ENCODE results near the gene PTER.

Gene PTER

DNA sequence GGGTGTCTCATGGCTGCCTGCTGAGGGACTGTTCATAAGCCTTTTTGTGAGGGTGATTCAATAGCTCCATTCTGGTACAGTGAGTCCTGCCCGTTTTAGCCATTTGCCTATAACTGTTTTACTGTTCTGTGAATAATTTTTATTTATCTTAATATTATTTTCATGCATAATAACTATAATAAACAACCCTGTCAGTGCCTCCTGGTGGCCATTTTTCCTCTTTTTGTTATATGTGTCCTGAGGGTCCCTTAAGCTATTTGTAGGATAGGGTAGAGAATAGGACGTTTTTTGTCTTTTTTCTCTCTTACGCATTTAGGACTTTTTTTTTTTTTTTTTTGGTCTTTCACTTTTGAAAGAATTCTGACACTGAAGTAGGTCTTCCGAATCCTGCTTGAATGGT lies 82.0 kb downstream of the PTER start:
- Histone ChIP-seq H3F3A (ENCODE audit: insufficient read depth, low read length) (no peaks in the 10 kb centered on the region), H3K9me2 (ENCODE audit: low read depth, low read length) (no peaks in the 10 kb centered on the region), H3K9me3 (ENCODE audit: low read length) (no peaks in the 10 kb centered on the region), H3K4me1 (ENCODE audit: insufficient read depth, low read length, severe bottlenecking) (peaks cover 7% of the 10 kb centered on the region), H3K36me3 (ENCODE audit: insufficient read depth, low read length) (no peaks in the 10 kb centered on the region), H3K4me3 (ENCODE audit: low read depth, low read length, poor library complexity, severe bottlenecking) (no peak overlapping the region), H3K27ac (ENCODE audit: low read depth, low read length, poor library complexity, severe bottlenecking) (no peak overlapping the region), H3K79me2 (ENCODE audit: insufficient read depth, low read length) (no peaks in the 10 kb centered on the region), H3K4me2 (ENCODE audit: low read length) (no peak overlapping the region), H4K20me1 (ENCODE audit: insufficient read depth, low read length) (no peaks in the 10 kb centered on the region), H3K9ac (ENCODE audit: low read length) (no peak overlapping the region), H3K27me3 (ENCODE audit: insufficient read depth, low read length) (no peaks in the 10 kb centered on the region), H2AFZ (ENCODE audit: low read length) (no peak overlapping the region)
- TF ChIP-seq, protein P1, sequence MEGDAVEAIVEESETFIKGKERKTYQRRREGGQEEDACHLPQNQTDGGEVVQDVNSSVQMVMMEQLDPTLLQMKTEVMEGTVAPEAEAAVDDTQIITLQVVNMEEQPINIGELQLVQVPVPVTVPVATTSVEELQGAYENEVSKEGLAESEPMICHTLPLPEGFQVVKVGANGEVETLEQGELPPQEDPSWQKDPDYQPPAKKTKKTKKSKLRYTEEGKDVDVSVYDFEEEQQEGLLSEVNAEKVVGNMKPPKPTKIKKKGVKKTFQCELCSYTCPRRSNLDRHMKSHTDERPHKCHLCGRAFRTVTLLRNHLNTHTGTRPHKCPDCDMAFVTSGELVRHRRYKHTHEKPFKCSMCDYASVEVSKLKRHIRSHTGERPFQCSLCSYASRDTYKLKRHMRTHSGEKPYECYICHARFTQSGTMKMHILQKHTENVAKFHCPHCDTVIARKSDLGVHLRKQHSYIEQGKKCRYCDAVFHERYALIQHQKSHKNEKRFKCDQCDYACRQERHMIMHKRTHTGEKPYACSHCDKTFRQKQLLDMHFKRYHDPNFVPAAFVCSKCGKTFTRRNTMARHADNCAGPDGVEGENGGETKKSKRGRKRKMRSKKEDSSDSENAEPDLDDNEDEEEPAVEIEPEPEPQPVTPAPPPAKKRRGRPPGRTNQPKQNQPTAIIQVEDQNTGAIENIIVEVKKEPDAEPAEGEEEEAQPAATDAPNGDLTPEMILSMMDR (IDR thresholded peaks at IDR 0.05; ENCODE audit: low read length) = no peak
- TF ChIP-seq EZH2 (IDR thresholded peaks at IDR 0.05; ENCODE audit: borderline replicate concordance, low read length) = no peak

DNA sequence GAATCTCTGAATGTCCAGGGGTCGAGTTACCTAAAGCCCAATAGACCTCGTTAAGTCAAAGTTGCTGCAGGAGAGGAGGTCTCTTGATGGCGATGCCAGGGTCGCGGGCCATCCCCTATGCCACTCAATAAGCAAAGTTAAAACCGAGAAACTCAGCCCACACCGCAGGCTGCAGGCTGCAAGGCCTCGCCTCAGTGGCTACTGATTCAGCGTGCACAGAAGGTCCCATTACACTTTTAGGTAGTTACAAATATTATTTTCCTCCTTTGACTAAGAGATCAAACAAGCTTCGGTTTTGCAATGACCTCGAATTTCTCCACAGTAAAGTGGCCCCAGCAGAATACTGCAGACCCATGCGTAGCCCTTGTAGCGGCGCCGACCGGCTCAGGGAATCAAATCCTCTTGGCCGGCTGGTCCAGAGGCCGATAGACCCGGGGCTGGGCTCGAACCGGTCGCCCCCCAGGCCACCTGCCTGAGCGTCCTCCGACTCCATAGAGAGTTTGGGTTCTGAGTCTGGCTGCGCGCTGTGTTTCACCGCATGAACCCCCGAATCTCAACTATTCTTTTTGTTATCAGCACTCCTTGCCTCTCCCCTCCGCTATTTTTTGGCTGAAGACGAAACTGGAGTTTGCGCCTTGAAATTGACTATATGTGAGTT lies 82.6 kb downstream of the PTER start:
- no peak for TF ChIP-seq EZH2 (IDR thresholded peaks at IDR 0.05; ENCODE audit: borderline replicate concordance, low read length)
- TF ChIP-seq, protein P1 (IDR thresholded peaks at IDR 0.05; ENCODE audit: low read length) = no peak
- Histone ChIP-seq H3K36me3 (ENCODE audit: insufficient read depth, low read length) (no peaks in the 10 kb centered on the region), H3K27ac (ENCODE audit: low read depth, low read length, poor library complexity, severe bottlenecking) (no peak overlapping the region), H3K4me3 (ENCODE audit: low read depth, low read length, poor library complexity, severe bottlenecking) (no peak overlapping the region), H3K27me3 (ENCODE audit: insufficient read depth, low read length) (no peaks in the 10 kb centered on the region), H3K9me2 (ENCODE audit: low read depth, low read length) (no peaks in the 10 kb centered on the region), H3F3A (ENCODE audit: insufficient read depth, low read length) (no peaks in the 10 kb centered on the region), H2AFZ (ENCODE audit: low read length) (no peak overlapping the region), H3K79me2 (ENCODE audit: insufficient read depth, low read length) (no peaks in the 10 kb centered on the region), H3K9ac (ENCODE audit: low read length) (no peak overlapping the region), H3K9me3 (ENCODE audit: low read length) (no peaks in the 10 kb centered on the region), H3K4me1 (ENCODE audit: insufficient read depth, low read length, severe bottlenecking) (peaks cover 7% of the 10 kb centered on the region), H3K4me2 (ENCODE audit: low read length) (no peak overlapping the region), H4K20me1 (ENCODE audit: insufficient read depth, low read length) (no peaks in the 10 kb centered on the region)

DNA sequence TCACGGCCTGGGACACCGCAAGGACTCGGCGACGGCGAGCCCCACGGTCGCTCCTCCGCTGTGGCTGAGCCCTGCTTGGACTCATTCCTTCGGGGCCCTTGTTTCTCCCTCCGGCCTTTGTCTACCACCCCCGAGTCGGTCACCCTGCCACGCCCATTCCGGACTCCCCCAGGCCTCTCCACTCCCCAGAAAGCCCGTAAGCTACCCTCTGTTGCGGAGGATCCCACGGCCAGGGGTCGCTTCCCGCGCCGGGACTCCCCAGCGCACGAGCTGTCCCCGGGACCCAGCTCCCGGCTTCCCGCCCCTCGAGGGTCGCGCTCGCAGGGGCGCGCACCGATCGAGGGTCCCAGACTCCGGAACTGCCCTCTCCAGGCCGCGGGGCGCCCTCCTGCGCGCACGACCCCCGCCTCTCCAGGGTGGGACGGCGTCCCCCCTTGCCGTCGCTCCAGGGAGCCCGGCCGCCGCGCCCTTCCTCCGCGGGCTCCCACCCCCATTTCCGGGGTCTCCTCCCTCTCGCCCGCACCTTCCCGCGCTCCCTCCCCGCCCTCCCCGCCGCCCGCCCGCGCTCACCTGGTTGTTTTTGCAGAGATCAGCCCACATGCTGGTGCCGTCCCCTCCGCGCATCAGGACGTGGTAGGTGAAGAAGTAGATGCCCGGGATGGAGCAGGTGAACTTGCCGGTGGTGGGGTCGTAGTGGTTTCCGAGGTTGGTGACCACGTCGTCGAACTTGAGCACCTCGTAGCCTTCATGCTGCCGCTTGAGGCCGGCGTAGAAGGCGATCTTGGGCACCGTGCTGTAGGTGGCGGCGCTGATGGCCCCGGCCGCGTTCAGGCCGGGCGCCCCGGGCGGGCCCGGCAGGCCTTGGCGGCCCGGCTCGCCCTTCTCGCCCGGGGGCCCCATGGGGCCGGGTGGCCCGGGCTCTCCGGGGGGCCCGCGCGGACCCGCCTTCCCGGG lies 83.4 kb downstream of the PTER start:
- Histone ChIP-seq H3K9me2 (ENCODE audit: low read depth, low read length) (no peaks in the 10 kb centered on the region), H2AFZ (ENCODE audit: low read length) (no peak overlapping the region), H4K20me1 (ENCODE audit: insufficient read depth, low read length) (no peaks in the 10 kb centered on the region), H3K4me1 (ENCODE audit: insufficient read depth, low read length, severe bottlenecking) (peaks cover 7% of the 10 kb centered on the region), H3K9me3 (ENCODE audit: low read length) (no peaks in the 10 kb centered on the region), H3K4me2 (ENCODE audit: low read length) (no peak overlapping the region), H3K27me3 (ENCODE audit: insufficient read depth, low read length) (no peaks in the 10 kb centered on the region), H3K4me3 (ENCODE audit: low read depth, low read length, poor library complexity, severe bottlenecking) (no peak overlapping the region), H3K36me3 (ENCODE audit: insufficient read depth, low read length) (no peaks in the 10 kb centered on the region), H3K27ac (ENCODE audit: low read depth, low read length, poor library complexity, severe bottlenecking) (no peak overlapping the region), H3K79me2 (ENCODE audit: insufficient read depth, low read length) (no peaks in the 10 kb centered on the region), H3F3A (ENCODE audit: insufficient read depth, low read length) (no peaks in the 10 kb centered on the region), H3K9ac (ENCODE audit: low read length) (no peak overlapping the region)
- TF ChIP-seq EZH2 (IDR thresholded peaks at IDR 0.05; ENCODE audit: borderline replicate concordance, low read length) = no peak
- TF ChIP-seq, protein P1 (IDR thresholded peaks at IDR 0.05; ENCODE audit: low read length) = no peak
